Breast epithelium (tissue), 4 donors: Measurements from ENCODE around the gene TLE1. TPM values are rescaled to one million over a fixed set of nuclear protein-coding genes. Genes with fewer than 3 reads are reported as not detected.

ENCODE experiments used
- DNase-seq, 2 donors: peaks; one replicate each; pipeline ENCODE4 v3.0.0-alpha.2; 2019; ENCODE audit warnings: low spot score in 2 of 2
- H3K27ac ChIP-seq, 2 donors: fragments of 200-600 bp; sonication (generic) in 1 of 2; one replicate each; pipeline ENCODE4 v1.5.1; 2016 to 2019; ENCODE audit warnings: mild to moderate bottlenecking in 1 of 2
- H3K27me3 ChIP-seq, 2 donors: fragments of 200-600 bp; sonication (generic) in 1 of 2; one replicate each; pipeline versions ENCODE4 v1.5.1 to v1.6.0; 2017 to 2019; ENCODE audit warnings: control low read depth in 1 of 2, mild to moderate bottlenecking in 1 of 2
- H3K36me3 ChIP-seq: fragments of 200-600 bp; one replicate; pipeline ENCODE4 v1.5.1; 2019
- H3K4me1 ChIP-seq, 2 donors: fragments of 200-600 bp; sonication (generic); one replicate each; pipeline ENCODE4 v1.5.1; 2016 to 2019; ENCODE audit warnings: control low read depth in 1 of 2
- H3K4me3 ChIP-seq, 3 donors: fragments of 200-600 bp; sonication (generic); 1 replicate in 2 of 3; 2 replicates in 1 of 3; pipeline ENCODE4 v1.5.1; 2016 to 2019; ENCODE audit warnings: mild to moderate bottlenecking in 3 of 3, moderate library complexity in 2 of 3
- H3K9me3 ChIP-seq, 2 donors: fragments of 200-600 bp; sonication (generic) in 1 of 2; one replicate each; pipeline ENCODE4 v1.5.1; 2016 to 2019; ENCODE audit warnings: control low read depth in 1 of 2
- CTCF ChIP-seq, 3 donors: fragments of 450-650 bp; IDR thresholded peaks; one replicate each; pipeline ENCODE4 v1.5.1; 2016 to 2017; ENCODE audit warnings: antibody characterized with exemption in 3 of 3, mild to moderate bottlenecking in 3 of 3, moderate library complexity in 3 of 3
- POLR2A ChIP-seq: fragments of 450-650 bp; IDR thresholded peaks from one replicate; pipeline ENCODE4 v1.6.1; 2016; ENCODE audit warnings: antibody characterized with exemption, mild to moderate bottlenecking, moderate library complexity
- POLR2AphosphoS5 ChIP-seq, 3 donors: sonication (generic); formaldehyde crosslinking; IDR thresholded peaks; one replicate each; pipeline ENCODE4 v1.6.1; 2017; ENCODE audit warnings: antibody characterized with exemption in 3 of 3
- intact Hi-C: fragments of 100-400 bp; cut with DNase I; formaldehyde crosslinking; loops from one replicate; pipeline ENCODE4 v1.15.1; 2023; ENCODE audit warnings: low total_unique reads
- total RNA-seq, 3 donors: library from RNA; depleted of rRNA; stranded (reverse); fragments of >200 nt; gene quantifications; one replicate each; pipeline ENCODE4 v1.1.0, GENCODE V29; 2016

Gene TLE1
- total RNA-seq, 3 donors from 2014 or later = 41.1 to 52.1 (median 47.4) TPM

DNA sequence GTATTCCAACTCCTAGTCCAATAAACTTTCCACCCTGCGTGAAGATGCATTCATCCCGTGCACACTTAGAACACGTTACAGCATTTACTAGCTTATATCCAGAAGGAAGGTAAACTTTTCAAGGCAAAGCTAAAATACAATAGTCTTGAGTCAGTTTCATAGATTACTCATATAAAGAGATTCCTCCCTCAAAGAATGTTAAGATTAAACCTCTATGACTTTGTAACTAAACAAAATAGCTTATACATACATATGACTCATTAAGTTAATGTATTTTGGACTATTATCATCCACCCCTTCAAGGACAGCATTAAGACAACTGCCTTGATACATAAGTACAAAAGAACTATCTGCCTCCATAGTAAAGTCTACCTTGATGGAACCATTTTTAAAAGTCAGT lies 36.1 kb downstream of the TLE1 start:
- Histone ChIP-seq H3K4me1 (no peaks in the 10 kb centered on the region), H3K36me3 (no peaks in the 10 kb centered on the region), H3K4me3 (no peak overlapping the region), H3K27ac (no peak overlapping the region), H3K9me3 (no peaks in the 10 kb centered on the region), H3K27me3 (no peaks in the 10 kb centered on the region)
- DNase-seq = no peak
- TF ChIP-seq CTCF (IDR thresholded peaks at IDR 0.05) = no peak
- no peak for TF ChIP-seq POLR2A
- no peak for TF ChIP-seq POLR2AphosphoS5 (IDR thresholded peaks at IDR 0.05)
- intact Hi-C loops = no loop called here

DNA sequence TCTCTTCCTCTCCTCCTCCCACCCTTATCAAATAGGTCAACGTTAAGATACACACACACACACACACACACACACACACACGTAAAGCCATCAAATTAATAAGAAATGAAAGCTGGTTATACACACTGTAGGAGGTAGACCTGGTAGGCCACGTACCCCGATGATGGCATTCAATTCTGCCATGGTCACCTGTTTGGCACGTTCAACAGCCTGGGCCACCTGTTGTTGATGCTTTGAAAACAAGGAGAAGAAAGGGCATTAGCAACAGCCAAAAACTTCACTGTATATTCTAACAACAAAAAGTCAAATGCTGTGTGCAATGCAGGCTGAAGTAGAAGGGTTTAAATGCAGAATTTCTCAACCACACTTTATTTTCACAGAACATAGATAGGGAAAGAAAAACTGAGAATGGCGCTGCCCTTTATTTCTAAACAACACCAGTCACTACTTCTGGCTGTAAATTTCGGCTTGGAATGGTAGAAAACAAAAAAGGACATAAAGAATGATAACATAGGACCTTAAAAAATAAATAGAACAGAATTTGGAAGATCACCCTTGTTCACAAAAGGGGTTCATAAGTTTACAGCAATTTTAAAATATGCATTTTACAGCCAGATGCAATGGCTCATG lies 37.2 kb downstream of the TLE1 start:
- H3K27ac ChIP-seq = no peak overlapping the region
- no peaks in the 10 kb centered on the region for H3K4me1 ChIP-seq
- no peak overlapping the region for H3K4me3 ChIP-seq
- H3K36me3 ChIP-seq = no peaks in the 10 kb centered on the region
- TF ChIP-seq CTCF (IDR thresholded peaks at IDR 0.05) (no peak), POLR2A (no peak), POLR2AphosphoS5 (IDR thresholded peaks at IDR 0.05) (no peak)
- no peaks in the 10 kb centered on the region for H3K27me3 ChIP-seq
- intact Hi-C loops = no loop called here
- no peak for DNase-seq
- H3K9me3 ChIP-seq = no peaks in the 10 kb centered on the region

DNA sequence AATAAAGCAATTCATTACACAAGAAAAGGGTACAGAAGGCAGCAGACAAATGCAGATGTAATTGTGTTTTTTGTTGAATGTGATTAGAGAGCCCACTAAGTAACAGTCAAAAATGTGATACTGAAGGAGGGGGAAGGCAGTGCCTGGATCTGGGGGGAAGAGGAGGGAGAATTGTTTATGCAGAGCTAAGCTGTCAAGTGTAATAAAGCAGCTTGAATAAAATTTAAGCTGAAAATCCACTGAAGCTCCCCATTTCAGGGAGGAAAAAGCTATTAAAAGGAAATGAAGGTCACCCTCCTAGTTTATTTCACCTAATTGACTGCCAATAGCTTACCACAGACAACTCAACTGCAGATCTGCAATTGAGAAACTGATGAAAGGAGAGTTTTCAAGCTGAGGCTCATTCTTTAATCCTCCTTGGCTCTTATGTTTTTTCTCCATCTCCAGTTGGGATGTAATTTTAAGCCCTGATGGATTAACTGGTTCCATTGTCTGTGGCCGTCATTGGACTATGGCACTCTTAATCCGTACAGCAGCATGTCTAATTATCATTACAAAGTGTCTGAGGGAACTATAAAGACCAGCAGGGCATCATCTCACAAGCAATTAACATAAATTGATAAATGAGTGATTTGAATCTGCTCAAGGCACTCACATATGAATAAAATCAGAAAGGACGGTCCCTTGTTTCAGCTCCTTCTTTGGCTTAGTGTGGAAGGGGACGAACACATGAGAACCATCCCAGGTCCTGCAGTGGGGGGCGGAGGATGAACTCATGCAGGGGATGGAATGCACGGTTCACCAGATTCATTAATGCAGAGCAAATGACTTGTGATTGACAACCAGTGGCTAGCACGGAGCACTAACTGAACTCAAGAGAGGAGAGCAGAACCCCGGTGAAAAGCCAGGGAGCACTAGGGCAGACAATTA lies 38.5 kb downstream of the TLE1 start:
- H3K36me3 ChIP-seq = no peaks in the 10 kb centered on the region
- no peaks in the 10 kb centered on the region for H3K9me3 ChIP-seq
- no peaks in the 10 kb centered on the region for H3K4me1 ChIP-seq
- intact Hi-C loops = no loop called here
- no peak for TF ChIP-seq CTCF (IDR thresholded peaks at IDR 0.05)
- no peak for TF ChIP-seq POLR2AphosphoS5 (IDR thresholded peaks at IDR 0.05)
- no peak for TF ChIP-seq POLR2A
- no peak overlapping the region for H3K27ac ChIP-seq
- H3K27me3 ChIP-seq = no peaks in the 10 kb centered on the region
- no peak overlapping the region for H3K4me3 ChIP-seq
- no peak for DNase-seq

DNA sequence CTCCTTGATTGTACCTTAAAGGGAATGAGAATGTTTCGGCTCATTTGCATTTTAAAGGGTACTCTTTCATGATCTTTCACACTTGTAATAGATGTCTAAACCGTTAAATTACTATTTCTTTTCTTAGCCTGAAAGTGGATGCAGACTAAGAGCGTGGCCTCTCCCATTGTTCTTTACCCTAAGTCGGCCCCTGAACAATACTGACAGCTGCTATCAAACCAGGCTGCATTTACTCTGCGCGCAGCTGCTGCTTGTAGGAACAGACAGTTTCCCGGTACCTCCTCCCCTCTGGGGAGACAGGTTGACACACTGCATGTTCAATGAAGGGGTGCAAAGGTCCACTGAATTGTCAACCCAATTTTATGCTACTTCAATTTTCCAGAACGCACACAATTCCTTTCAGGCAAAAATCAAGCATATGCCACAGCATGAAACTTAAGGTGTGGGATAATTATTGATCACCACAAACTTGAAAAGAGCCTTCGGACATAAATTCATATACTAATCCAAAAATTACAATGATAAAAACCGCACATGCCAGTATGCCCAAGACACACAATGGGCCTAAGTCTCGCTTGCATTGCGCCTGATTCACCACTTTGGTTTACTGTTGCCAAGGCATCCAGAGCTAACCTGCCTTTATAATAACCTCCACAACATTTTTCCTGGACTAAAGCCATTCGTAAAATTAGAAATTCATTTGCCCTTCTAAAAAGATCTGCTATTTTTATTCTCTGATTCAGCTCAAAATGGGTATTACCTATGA lies 39.7 kb downstream of the TLE1 start:
- DNase-seq = no peak
- intact Hi-C loops = no loop called here
- Histone ChIP-seq H3K4me3 (no peak overlapping the region), H3K27ac (no peak overlapping the region), H3K27me3 (no peaks in the 10 kb centered on the region), H3K4me1 (no peaks in the 10 kb centered on the region), H3K9me3 (no peaks in the 10 kb centered on the region), H3K36me3 (no peaks in the 10 kb centered on the region)
- TF ChIP-seq POLR2A = no peak
- no peak for TF ChIP-seq CTCF (IDR thresholded peaks at IDR 0.05)
- TF ChIP-seq POLR2AphosphoS5 (IDR thresholded peaks at IDR 0.05) = no peak
